Measurements from ENCODE around the gene RAB36.

RAB36 gene

DNA sequence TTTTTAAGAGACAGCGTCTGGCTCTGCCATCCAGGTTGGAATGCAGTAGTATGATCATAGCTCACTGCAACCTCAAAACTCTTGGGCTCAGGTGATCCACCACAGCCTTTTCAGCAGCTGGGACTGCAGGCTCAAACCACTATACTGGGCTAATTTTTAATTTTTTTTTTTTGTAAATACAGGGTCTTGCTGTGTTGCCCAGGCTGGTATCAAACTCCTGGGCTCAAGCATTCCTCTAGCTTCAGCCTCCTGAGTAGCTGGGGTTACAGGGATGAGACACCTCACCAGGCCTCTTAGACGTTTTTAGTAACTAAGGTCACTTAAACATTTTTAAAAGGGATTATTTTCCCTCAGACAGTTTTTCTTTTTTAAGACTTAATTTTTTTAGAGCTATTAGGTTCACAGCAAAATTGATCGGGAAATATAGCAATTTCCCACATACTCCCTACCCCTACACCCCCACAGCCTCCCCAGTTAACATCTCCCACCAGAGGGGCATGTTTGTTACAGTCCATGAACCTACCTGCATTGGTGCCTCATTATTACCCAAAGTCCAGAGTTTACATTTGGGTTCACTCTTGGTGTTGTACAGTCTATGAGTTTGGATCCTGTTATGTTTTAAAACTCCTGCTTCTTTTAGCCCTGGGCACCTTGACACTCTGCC lies 39.0 kb downstream of the RAB36 start:
- DNase-seq, result no peak

DNA sequence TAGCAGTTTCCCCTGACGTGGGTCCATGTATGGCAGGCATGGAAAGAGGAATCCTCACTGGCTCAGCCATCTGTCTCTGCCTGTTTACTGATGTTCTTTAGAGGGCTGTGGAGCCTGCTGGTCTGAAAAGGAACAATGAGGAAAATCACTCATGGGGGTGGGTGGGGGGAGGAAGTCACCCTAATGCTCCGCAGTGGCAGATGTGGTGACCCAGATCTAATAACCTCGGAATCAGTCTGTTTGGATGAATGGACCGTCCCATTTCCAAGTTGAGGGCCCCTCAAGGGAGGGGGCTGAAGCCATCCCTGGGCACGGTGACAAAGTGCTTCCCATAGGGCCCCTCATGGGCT lies 39.5 kb downstream of the RAB36 start:
- no peak for DNase-seq

DNA sequence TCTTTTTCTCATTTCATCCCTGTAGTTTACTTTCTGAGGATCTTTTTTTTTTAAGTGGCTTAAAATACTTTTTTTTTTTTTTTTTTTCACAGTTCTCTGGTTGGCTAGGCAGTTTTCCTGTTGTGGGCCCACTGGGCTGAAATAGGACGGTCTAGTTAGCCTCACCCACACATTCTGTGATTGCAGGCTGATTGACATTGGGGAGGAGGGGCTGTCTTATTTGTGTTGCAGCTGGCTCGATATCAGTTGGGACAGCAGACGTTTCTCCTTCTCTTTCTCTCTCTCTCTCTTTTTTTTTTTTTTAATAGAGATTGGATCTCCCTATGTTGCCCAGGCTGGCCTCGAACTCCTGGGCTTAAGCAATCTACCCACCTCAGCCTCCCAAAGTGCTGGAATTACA lies 41.9 kb downstream of the RAB36 start:
- DNase-seq, result no peak

DNA sequence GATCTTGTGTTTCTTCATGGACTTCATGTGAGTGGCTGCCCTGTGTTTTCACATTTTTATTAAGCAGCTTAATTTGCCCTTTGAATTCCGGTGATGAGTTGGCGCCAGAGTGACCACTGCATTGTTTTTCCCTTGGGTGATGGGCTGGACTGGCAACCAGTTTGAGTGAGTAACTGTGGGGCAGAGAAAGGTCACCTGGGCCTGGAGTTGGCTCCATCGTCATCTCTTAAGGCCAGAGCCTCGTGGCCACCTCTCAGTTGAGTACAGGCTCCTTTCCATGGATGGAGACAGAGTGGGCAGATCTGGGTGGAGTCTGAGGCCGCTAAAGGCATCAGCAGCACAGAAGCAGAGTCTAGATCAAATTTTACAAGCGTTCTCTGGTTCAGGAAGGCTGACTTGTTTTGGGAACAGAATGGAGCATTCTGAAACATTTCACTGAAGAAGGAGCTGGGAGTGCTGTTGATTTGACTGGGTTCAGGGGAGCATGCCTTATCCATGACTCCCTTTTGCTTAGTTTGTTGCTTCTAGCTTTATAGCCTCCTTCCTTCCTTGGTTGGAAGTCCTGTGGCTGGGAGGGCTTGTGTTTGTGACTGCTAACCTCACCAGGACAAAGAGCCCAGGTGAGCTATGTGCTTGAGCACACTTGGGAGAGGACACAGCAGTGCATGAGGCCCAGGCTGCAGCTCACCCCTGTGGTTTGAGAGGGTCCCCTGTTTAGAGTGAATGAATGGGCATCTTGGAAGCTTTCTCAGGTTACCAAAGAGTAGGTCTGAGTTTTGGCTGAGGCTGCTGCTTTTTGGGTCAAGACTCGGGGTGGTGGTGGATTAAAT lies 42.8 kb downstream of the RAB36 start:
- DNase-seq, result no peak

DNA sequence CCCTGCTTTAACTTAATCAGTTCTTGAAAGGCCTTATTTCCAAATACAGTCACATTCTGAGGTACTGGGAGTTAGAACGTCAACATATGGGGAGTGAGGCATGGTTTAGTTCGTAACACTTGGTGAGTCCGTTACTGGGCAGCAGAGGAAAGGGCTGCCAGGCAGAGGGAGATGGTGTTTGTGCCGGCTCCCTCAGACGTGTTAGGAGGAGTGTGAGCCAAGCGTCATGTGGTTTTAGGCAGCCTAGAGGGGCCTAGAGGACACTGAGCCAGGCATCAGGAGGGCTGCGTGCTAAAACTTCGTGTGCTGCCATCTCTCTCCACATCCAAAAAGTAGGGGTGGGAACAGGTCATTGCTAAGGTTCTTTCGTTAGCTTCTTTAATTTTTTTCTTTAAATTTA lies 45.2 kb downstream of the RAB36 start:
- DNase-seq, result no peak

DNA sequence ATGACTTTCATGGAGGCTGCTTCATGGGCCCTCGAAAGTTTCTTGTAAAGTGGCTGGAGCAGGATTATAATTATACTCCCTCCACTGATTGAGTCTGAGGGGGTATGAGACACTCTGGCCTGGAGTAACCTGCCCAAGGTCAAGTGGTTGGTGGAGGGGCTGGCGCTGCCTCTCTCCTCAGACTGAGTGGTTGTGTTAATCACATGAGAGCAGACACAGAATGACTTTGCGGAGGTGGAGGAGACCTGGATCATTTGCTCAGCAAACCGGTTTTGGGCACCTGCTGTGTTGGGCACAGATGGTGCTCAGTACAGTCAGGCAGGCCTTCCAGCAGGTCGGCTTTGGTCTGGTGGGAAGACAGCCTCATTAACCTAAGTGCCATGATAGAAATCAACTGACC lies 46.9 kb downstream of the RAB36 start:
- no peak for DNase-seq

DNA sequence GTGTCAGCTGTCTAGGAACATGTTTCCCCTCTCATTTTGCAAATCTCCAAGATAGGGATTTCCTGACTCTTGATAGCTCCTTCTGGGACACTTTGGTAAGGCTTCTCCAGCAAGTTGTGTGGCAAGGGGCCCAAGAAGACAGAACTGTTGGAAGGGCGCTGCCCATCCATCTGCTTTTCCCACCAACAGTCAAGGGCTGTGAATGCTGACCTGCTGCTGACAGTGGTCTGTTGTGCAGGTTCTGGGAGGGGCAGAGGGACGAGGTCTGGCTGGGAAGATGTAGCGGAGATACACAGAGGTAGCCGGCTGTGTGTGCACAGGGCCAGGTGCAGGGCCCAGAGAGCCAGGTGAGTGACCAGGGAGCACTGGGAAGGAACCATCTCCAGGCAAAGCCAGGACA lies 47.3 kb downstream of the RAB36 start:
- no peak for DNase-seq

DNA sequence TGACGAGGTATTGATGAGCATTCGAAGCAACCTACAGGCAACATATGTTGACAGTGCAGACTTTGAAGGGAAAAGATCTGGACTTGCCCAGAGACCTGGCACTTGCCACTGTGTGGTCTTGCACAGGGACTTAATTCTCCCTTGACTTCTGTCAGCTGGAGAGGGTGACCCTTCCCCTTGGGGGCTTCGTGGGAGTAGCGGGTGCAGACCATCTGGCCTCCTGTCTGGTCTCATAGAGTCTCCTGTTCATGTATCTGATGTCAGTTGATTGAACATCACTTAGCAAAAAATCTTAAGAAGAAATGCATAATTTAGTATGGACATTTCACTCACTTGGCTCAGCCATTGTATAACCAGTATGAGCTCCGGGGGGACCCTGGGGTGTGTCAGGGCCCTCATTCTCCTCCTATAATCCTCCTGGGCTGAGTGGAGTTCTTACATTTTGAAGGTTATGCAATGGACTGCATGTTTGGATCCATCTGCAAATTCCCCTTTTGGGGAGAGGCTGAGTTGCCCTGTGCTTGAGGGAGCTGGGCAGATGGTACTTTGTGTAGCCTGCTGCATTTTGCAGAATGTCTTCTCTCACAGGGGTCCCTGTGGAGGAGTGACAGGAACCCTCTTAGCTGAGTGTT lies 48.0 kb downstream of the RAB36 start:
- no peak for DNase-seq

DNA sequence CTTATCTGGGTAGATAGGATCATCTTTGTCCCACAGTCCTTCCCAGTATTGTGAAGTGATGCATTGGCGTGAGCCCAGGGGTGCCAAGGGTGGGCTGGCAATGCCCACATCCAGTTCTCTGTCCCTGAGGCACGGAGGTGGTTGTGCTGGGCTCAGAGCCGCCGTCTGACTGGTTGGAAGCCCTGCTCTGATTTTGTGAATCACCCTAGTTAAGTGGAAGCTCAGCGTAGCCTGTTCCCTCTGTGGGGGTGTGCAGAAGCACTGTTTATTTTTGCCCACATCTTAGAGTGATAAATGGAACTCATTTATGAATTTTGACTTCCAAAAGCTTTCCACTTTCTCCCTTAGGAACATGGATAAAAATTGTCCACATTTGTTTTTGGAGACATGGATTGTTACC lies 48.6 kb downstream of the RAB36 start:
- no peak for DNase-seq

DNA sequence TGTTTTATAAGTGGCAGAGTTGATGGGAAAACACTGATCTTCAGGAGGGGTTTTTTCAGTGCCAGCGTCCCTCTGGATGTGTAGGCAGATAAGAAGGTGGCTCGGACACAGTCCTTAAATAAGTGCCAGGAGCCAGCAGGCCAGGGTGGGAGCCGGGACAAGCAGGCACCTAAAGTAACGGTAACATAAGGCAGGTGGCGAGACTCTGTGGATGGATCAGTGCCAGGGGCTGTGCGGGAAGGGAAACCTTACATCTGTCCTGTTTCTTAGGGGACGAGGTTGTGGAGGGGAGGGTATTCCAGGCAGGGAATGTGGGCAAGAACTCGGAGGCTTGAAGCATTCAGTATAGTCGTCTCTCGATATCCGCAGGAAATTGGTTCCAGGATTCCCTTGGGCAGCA lies 50.9 kb downstream of the RAB36 start:
- no peak for DNase-seq

DNA sequence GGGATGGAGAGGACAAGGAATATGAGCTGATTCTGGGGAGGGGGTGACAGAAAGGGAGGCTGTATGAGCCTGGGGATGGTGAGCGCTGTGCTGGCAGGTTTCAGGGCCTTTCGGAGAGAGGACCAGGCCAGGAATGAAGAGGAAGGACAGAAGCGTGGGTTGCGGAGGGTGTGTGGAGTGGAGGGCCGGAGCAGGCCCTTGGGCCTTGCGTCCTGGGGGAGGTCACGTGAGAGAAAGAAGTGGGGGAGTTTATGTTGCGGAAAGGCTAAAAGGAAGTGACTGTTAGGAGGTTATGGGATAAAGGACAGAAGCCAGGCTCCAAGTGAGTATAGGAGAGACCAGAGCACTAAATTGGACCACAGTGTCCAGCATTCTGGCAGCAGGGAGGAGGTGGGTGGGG lies 52.6 kb downstream of the RAB36 start:
- DNase-seq, result no peak

DNA sequence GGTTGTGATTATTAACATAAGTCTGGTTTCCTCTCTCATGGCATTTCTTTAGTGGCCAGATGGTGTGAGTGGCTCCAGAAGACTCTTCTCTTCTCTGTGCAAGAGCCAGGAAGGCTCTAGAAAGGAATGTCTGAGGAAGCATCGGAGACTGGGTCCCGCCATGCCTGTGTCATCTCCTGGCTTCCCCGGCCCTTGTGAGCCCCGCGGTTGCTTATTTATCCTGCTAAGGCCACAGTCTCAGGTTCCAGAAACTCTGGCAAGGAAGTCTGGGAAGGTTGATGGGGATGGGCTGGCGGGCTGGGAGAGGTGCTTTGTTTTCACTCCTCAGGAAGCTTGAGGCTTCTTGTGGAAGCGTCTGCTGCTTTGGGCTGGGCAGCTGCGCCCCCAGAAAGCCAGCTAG lies 53.9 kb downstream of the RAB36 start:
- no peak for DNase-seq

DNA sequence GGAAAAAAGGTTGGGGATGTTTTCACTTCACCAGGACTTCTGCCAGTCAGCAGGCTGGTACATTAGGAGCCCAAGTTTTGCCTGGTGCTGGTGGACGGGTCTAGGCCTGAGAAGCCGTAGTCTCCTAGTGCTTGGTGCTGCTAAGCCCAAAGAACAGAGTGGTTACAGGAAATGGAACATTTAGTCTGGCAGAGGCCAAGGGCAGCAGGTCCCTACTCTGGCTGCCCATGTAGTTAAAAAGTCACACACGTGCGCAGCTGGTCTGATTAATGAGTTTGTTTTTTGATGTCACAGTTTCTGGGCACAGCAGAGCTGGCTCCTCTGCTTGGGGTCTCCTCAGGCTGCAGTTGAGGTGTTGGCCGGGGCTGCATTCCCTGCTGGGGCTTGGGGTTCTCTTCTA lies 55.6 kb downstream of the RAB36 start:
- DNase-seq, result no peak

DNA sequence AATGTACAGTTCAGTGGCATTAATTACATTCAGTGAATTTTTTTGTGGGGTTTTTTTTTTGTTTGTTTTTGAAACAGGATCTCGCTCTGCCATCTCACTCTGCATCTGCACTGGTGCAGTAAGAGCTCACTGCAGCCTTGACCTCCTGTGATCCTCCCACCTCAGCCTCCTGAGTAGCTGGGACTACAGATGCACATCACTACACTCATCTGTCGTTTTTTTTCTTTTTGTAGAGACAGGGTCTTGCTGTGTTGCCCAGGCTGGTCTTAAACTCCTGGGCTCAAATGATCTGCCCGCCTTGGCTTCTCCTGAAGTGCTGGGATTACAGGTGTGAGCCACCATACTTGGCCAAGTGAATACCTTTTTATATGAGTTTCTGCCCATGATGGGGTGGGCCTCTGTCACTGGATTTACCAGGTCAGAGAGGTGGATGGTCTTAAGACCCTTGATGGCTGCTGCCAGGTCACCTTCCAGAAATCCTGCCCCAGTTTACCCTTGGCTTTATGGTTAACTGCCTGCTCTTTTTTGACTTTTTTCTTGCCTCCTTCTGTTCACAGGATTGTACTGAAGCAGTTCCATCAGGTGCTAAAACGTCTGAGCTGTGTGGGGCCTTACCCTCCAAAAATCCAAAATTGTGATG lies 57.7 kb downstream of the RAB36 start:
- DNase-seq, result no peak

DNA sequence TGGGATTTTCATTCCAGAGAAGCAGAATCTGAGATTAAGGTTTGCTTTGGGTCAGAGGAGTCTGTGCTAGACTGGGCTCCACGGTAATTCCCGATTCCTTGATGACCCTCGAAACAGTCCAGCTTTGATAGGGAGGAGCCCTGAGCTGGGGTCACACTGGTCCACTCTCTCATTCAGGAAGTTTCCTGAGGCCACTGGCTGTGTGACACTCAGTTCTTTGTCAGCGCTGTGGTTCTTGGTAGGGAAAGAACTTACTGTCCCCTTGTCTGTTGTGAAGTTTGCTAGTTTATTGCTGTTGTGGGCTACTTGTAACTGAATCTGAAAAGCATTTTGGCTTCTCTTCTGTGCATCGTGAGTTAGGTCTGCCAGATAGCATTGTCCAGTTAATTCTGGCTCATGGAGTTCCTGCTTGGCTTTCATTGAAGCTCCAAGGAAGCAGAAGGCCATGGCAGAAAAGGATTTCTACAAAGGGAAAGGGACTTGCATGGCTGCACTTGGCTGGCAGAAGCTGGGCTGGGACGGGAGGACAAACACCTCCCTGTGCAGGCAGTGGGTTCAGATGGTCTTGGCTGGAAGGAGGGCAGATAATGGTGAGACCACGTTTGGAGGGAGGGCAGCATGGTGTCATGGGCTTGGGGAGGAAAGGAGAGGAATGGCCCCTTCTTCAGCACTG lies 58.3 kb downstream of the RAB36 start:
- no peak for DNase-seq

DNA sequence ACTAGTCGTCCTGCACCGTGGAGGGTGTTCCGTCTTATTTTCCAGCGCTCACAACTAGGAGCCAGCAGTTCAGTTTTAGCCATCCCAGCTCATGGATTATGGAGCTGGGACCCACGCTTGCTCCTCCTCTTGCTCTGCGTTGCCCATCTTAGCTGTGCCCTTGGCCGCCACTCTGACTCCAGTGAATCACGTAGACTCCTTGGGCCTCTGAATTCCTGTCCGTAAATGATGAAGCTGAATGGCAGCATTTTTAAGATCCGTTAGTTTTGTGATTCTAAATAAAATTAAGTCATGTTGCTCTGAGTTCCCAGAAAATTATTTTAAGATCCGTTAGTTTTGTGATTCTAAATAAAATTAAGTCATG lies 58.8 kb downstream of the RAB36 start:
- DNase-seq, result no peak

DNA sequence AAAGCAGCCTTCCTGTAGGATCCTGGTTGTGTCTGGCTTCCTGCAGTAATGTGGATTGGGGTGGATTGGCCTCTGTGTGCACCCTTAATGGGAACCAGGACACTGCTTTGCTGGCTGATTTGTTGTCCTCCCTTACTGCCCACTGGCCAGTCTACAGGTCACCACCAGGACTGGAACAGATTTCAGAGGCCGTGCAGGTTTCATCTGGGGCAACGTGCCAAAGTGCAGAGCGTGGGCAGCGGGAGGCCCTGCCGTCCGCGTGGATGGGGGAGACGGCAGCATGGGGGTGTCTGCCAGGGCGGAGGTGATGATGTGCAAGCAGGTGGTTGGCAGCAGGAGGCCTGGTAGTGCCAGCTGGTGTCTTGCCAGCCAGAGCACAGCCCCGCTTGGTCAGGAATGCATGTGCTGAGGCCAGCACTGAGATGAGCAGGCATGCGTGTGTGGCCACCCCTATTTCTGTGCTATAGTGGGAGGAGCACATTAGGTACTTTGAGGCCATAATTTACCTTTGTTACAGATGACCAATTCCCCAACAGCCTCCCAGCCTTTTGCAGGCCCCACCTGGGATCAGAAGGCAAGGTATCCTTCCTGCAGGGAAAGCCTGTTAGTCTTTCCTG lies 59.4 kb downstream of the RAB36 start:
- DNase-seq, result no peak

DNA sequence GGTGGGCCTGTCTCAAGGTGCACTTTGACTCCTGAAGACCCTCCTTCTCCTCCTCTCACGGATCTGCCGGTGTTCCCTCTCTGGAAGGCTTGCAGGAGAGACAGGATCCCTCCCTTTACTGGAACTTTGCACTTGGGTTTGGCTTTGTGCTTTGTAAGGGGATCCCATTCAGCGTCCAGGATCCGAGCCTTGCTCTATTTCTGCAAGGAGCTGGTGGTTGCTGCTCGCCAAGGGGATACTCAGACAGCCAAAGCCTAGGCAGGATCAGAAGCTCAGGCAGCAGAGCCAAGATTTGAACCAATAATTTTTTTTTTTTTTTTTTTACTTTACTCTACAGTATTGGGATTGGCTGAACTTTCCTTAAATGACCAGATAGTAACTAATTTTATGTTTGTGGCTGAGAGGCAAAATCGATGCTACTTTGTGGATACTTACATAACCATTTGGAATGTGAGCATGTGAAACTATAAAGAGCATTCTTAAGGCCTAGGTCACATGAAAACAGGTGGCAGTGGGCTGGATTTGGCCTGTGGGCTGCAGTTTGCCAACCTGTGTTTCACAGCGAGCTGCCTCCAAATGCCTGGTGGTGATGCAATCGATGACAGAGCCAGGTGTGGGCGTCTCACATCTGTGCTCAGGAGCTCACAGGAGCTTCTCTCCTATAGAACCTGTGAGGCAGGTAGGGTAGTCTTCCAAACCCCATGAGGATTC lies 60.2 kb downstream of the RAB36 start:
- DNase-seq, result no peak

DNA sequence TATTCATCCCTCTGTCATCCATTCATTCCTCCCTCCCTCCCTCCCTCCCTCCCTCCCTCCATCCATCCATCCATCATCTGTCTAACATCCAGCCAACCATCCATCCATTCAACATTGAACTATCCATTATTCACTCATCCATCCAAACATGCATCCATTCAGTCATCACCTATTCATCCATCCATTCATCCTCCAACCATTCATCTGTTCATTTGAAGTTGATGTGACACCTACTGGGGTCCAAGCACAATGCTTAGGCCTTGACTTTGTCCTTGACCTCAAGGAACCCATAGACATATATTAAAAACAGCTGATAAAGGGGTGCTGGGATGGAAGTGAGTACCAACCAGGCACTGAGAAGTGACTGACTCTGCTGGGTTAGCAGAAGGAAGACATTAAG lies 61.6 kb downstream of the RAB36 start:
- no peak for DNase-seq

DNA sequence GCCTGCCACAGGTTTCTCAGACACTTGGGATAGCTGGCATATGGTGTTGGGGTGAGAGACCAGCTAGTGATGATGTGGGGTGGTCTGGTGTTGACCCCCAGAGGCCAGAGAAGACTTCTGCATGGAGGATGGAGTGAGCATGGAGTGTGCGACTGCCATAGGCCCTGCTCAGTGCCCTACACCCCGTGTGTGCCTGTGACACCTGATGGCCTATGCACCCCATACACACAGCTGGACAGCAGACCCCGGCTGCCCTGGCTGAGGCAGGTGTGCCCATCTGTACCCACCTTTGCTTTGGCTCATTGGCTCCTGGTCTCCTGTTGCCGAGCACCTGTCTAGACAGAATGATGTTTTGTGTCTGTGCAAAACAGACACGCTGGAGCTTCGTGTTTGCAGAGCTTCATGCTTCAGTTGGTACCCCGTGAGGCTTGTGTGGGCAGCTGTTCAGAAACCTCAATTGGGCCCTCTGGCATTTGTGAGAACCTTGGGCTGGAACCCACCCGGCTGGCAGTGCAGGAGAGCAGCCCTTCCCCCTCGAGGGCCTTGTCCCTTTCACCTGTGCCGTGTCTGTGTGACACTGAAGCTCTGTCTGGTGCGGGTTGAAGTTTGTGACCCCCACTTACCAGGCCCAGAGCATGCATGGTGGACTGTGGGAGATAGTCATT lies 62.6 kb downstream of the RAB36 start:
- no peak for DNase-seq

DNA sequence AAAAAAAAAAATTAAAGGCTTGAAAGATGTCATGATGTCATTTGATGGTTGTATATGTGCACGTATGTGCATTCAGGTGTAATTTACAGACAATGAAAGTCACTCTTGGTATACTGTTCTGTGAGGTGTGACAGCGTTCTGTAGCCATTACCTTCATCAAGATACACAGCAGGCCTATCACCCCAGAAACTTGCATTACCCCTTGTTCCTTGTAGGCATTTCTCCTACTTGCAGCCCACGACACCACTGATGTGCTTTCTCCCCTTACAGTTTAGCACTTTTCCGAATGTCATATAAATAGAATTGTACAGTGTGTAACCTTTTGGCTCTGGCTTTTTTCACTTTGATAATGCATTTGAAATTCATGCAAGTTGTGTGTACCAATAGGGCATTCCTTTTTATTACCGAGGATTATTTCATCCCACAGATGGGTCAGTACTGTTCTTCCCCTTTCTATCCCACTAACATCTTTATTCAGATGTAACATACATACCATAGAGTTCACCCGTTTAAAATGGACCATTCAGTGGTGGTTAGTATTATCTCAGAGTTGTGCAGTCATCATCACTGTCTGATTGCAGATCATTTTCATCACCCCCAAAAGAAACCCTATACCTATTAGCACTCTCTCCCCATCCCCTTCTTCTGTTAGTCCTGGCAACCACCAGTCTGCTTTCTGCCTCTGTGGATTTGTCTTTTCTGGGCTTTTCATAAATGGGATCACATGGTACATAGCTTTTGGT lies 65.3 kb downstream of the RAB36 start:
- DNase-seq, result no peak

Data from activated CD4-positive, alpha-beta T cell treated with anti-CD3 and anti-CD28 coated beads, Interleukin-10, Interleukin-2, amounts not matched to agents 100 ng/mL and 50 ng/mL, durations not matched to agents 16 hours and 8 hours (primary cell).